GM12878 (cell line): ENCODE results near the gene COL13A1. TPM values are rescaled to one million over a fixed set of nuclear protein-coding genes. Genes with fewer than 3 reads are reported as not detected.

Experiments used
- ATAC-seq: fragments of 200-7000 bp; cut with Tn5 transposase; 3 replicates; pipeline ENCODE4 v1.9.1; 2020; ENCODE audit warnings: mild to moderate bottlenecking, moderate library complexity
- BruUV-seq: library from RNA; stranded (reverse); fragments of 400-500 nt; replicated peaks from 2 replicates; lab custom pipeline; 2021; lab: Mats Ljungman, UMichigan
- CTCF ChIA-PET: fragments of 300-600 bp; sonication (Branson Sonifier 250); formaldehyde crosslinking; extraction: SDS; loops from one replicate; lab custom pipeline; 2021; ENCODE audit warnings: inconsistent platforms; lab: Yijun Ruan, JAX
- POLR2A ChIA-PET: fragments of 350-600 bp; formaldehyde crosslinking; extraction: SDS; loops from one replicate; lab custom pipeline; 2021; ENCODE audit warnings: inconsistent platforms; lab: Charles Lee
- RAD21 ChIA-PET: fragments of 300-600 bp; sonication (Branson Sonifier 250); formaldehyde crosslinking; loops from one replicate; lab custom pipeline; 2023; ENCODE audit warnings: antibody characterized with exemption; ENCODE audit not compliant: unreplicated experiment; lab: Charles Lee
- SMC1A ChIA-PET: fragments of 300-600 bp; sonication (Branson Sonifier 250); formaldehyde crosslinking; loops from one replicate; lab custom pipeline; 2023; ENCODE audit not compliant: unreplicated experiment, uncharacterized antibody; lab: Charles Lee
- DNase-seq: peaks from one replicate; pipeline ENCODE4 v3.0.0-alpha.2; 2011; ENCODE audit warnings: low read depth, low spot score
- FAIRE-seq: peaks from 3 replicates; lab custom pipeline; 2011; peaks lifted over from hg19 to GRCh38; lab: Jason Lieb, UNC
- H2AFZ ChIP-seq: 2 replicates; pipeline ENCODE4 v1.6.0; 2011; ENCODE audit warnings: low read depth, low read length, control low read depth; ENCODE audit not compliant: control insufficient read depth
- H3K27ac ChIP-seq: 2 replicates; pipeline ENCODE4 v1.5.1; 2011; ENCODE audit warnings: control low read depth; ENCODE audit not compliant: control insufficient read depth, insufficient read depth
- H3K27me3 ChIP-seq, 2 experiments: replicated peaks in 1 of 2; 2 replicates each; pipeline versions ENCODE4 v1.6.0 to v1.6.1; 2011; ENCODE audit warnings: low read length in 1 of 2; ENCODE audit not compliant: control insufficient read depth in 2 of 2, insufficient read depth in 2 of 2
- H3K36me3 ChIP-seq, 2 experiments: 2 replicates each; pipeline ENCODE4 v1.5.1; 2011; ENCODE audit warnings: low read length in 1 of 2; ENCODE audit not compliant: control insufficient read depth in 2 of 2, insufficient read depth in 2 of 2
- H3K4me1 ChIP-seq: 2 replicates; pipeline ENCODE4 v1.6.1; 2011; ENCODE audit warnings: mild to moderate bottlenecking, low read length, moderate library complexity, mixed read lengths; ENCODE audit not compliant: control insufficient read depth, insufficient read depth
- H3K4me2 ChIP-seq: 2 replicates; pipeline ENCODE4 v1.6.0; 2011; ENCODE audit warnings: control low read depth; ENCODE audit not compliant: control insufficient read depth, insufficient read depth
- H3K4me3 ChIP-seq: fragments of 200-600 bp; sonication (generic); 2 replicates; pipeline ENCODE4 v1.5.1; 2016
- H3K79me2 ChIP-seq: 2 replicates; pipeline ENCODE4 v1.6.0; 2011; ENCODE audit warnings: low read length; ENCODE audit not compliant: control insufficient read depth, insufficient read depth
- H3K9ac ChIP-seq: 2 replicates; pipeline ENCODE4 v1.8.0; 2011; ENCODE audit warnings: low read length, control low read depth, mixed read lengths; ENCODE audit not compliant: control insufficient read depth, insufficient read depth
- H3K9me3 ChIP-seq: replicated peaks from 3 replicates; pipeline ENCODE4 v1.5.1; 2011; ENCODE audit warnings: mild to moderate bottlenecking, low read length; ENCODE audit not compliant: control insufficient read depth, insufficient read depth
- H4K20me1 ChIP-seq: 2 replicates; pipeline ENCODE4 v1.6.0; 2011; ENCODE audit not compliant: control insufficient read depth, insufficient read depth
- CEBPZ ChIP-seq: fragments of 150-350 bp; IDR thresholded peaks from 2 replicates; pipeline ENCODE4 v1.6.1; 2016; ENCODE audit warnings: low read depth, low read length
- CHD4 ChIP-seq: fragments of 200-600 bp; sonication (generic); IDR thresholded peaks from 2 replicates; pipeline ENCODE4 v1.6.1; 2016; ENCODE audit warnings: mild to moderate bottlenecking
- E2F8 ChIP-seq: fragments of 450-650 bp; IDR thresholded peaks from 2 replicates; pipeline ENCODE4 v1.6.1; 2018; ENCODE audit warnings: mild to moderate bottlenecking, low read depth, moderate library complexity; ENCODE audit not compliant: partially characterized antibody
- FOXK2 ChIP-seq: fragments of 450-650 bp; IDR thresholded peaks from 2 replicates; pipeline ENCODE4 v1.6.1; 2017; ENCODE audit warnings: mild to moderate bottlenecking, moderate library complexity
- GATAD2B ChIP-seq: fragments of 450-650 bp; conservative IDR thresholded peaks from 2 replicates; pipeline ENCODE4 v1.6.1; 2017; ENCODE audit warnings: low read depth, mild to moderate bottlenecking, moderate library complexity
- HDAC6 ChIP-seq: fragments of 200-600 bp; sonication (generic); IDR thresholded peaks from one replicate; pipeline ENCODE4 v1.8.0; 2017; ENCODE audit warnings: antibody characterized with exemption; ENCODE audit not compliant: unreplicated experiment
- JUND ChIP-seq: IDR thresholded peaks from 2 replicates; pipeline ENCODE4 v1.6.1; 2012; ENCODE audit warnings: low read depth, mild to moderate bottlenecking, low read length, improper control_type of control experiment, moderate library complexity
- NR2F1 ChIP-seq: fragments of 450-650 bp; conservative IDR thresholded peaks from 2 replicates; pipeline ENCODE4 v1.6.1; 2017; ENCODE audit warnings: mild to moderate bottlenecking
- SMAD5 ChIP-seq: IDR thresholded peaks from 2 replicates; pipeline ENCODE4 v1.6.1; 2016; ENCODE audit warnings: antibody characterized with exemption, low read depth
- ZBTB33 ChIP-seq: fragments of 450-650 bp; IDR thresholded peaks from 2 replicates; pipeline ENCODE4 v1.6.1; 2017; ENCODE audit warnings: mild to moderate bottlenecking
- ZNF207 ChIP-seq: fragments of 450-650 bp; IDR thresholded peaks from 2 replicates; pipeline ENCODE4 v1.6.1; 2014; ENCODE audit warnings: antibody characterized with exemption, mild to moderate bottlenecking, borderline replicate concordance
- WGBS: methylation state at CpG from one replicate; pipeline ENCODE4 v1.1.6; 2016; ENCODE audit warnings: low lambda C conversion rate; ENCODE audit not compliant: insufficient replicate concordance, insufficient coverage; ENCODE audit errors: missing lambda C conversion rate; 5-methylcytosine and 5-hydroxymethylcytosine counted together
- in situ Hi-C: fragments of 300-500 bp; cut with MboI; formaldehyde crosslinking; loops from 9 replicates; pipeline ENCODE4 v1.14.3; 2018; ENCODE audit warnings: mixed read lengths
- intact Hi-C: fragments of 100-400 bp; cut with micrococcal nuclease; formaldehyde crosslinking; loops from one replicate; pipeline ENCODE4 v1.14.2; 2022; ENCODE audit not compliant: unreplicated experiment
- polyA plus RNA-seq, 11 experiments: library from polyadenylated mRNA; depleted of rRNA in 4 of 11; unstranded in 6 of 11; stranded (reverse) in 5 of 11; fragments of >200 nt; fragmentation: Nextera tagmentation in 4 of 11; fragmentation: Illumina TruSeq in 1 of 11; extraction: Ambion mirVana in 4 of 11; extraction: Trizol in 1 of 11; gene quantifications; 1 replicate in 1 of 11; 2 replicates in 10 of 11; pipeline versions ENCODE4 v1.2.1 to v1.2.3, GENCODE V29; 2011 to 2016; ENCODE audit warnings: inconsistent platforms in 2 of 11, missing spikeins in 2 of 11, low read depth in 1 of 11
- total RNA-seq, 4 experiments: library from RNA; depleted of rRNA in 3 of 4; stranded (reverse); fragments of >200 nt in 3 of 4; fragmentation: Illumina TruSeq in 1 of 4; extraction: Trizol in 1 of 4; gene quantifications; 2 replicates each; pipeline versions ENCODE4 v1.2.1 to v1.2.3, GENCODE V29; 2013 to 2021

The COL13A1 gene
- total and polyA plus RNA-seq, 10 of the 15 experiments (the other 5 are each of a cell fraction or from before 2014, with no cell fraction given), result 0.03 to 0.15 (median 0.05) TPM; not detected in 7

GRCh38 chr10:69865450-69865849, 63.7 kb downstream of the COL13A1 start:
- Histone ChIP-seq H3K9ac (no peak overlapping the region), H3K9me3 (no peaks in the 10 kb centered on the region), H3K4me2 (no peak overlapping the region), H3K4me1 (no peaks in the 10 kb centered on the region), H3K79me2 (no peaks in the 10 kb centered on the region), H3K36me3 (no peaks in the 10 kb centered on the region), H3K4me3 (no peak overlapping the region), H4K20me1 (no peaks in the 10 kb centered on the region), H2AFZ (no peak overlapping the region), H3K27ac (no peak overlapping the region), H3K27me3 (peaks cover 0 to 3% of the 10 kb centered on the region in 2 experiments; a peak in 2 of 4 replicates)
- SMC1A ChIA-PET, result no interaction called here
- 0% methylated on average over 1 of the region's 1 CpG for WGBS
- CTCF ChIA-PET, result no interaction called here
- BruUV-seq, result no TSS peak
- in situ Hi-C loops (no loop called here), intact Hi-C loops (no loop called here)
- no peak for TF ChIP-seq CEBPZ
- no peak for TF ChIP-seq ZBTB33
- TF ChIP-seq CHD4, result no peak
- no peak for TF ChIP-seq GATAD2B
- no peak for TF ChIP-seq ZNF207
- TF ChIP-seq HDAC6, result no peak
- TF ChIP-seq SMAD5, result no peak
- no peak for TF ChIP-seq FOXK2
- no peak for TF ChIP-seq JUND
- no peak for TF ChIP-seq NR2F1
- no peak for TF ChIP-seq E2F8
- no peak for FAIRE-seq
- RAD21 ChIA-PET, result no interaction called here
- POLR2A ChIA-PET, result no interaction called here
- ATAC-seq, result no peak
- no peak for DNase-seq
